Heart right ventricle (tissue), 16 donors: Measurements from ENCODE around the gene CFAP161. TPM values are rescaled to one million over a fixed set of nuclear protein-coding genes. Genes with fewer than 3 reads are reported as not detected.
A peak's percentile ranks its signal among the peaks of the same experiment; 100 is the strongest.
"Not testable (repeated sequence)": the region's sequence is repeated elsewhere in the genome, so short reads cannot be mapped to it uniquely, and the experiment has no call there.

Source experiments
- ATAC-seq, 8 donors: fragments of 200-7000 bp; cut with Tn5 transposase; one replicate each; pipeline ENCODE4 v1.9.1; 2020; ENCODE audit warnings: mild to moderate bottlenecking in 8 of 8, moderate library complexity in 8 of 8, moderate number of reproducible peaks in 1 of 8
- DNase-seq, 2 donors: peaks; one replicate each; pipeline ENCODE4 v3.0.0-alpha.2; 2020
- H3K27ac ChIP-seq, 10 donors: fragments of 200-600 bp; sonication (generic) in 2 of 10; one replicate each; pipeline versions ENCODE4 v1.5.0 to v1.8.0; 2020 to 2022; ENCODE audit warnings: mild to moderate bottlenecking in 3 of 10
- H3K27me3 ChIP-seq, 7 donors: fragments of 200-600 bp; one replicate each; pipeline ENCODE4 v1.8.0; 2021 to 2022; ENCODE audit warnings: mild to moderate bottlenecking in 2 of 7
- H3K36me3 ChIP-seq, 9 donors: fragments of 200-600 bp; sonication (generic) in 1 of 9; one replicate each; pipeline versions ENCODE4 v1.5.0 to v1.8.0; 2020 to 2022; ENCODE audit warnings: mild to moderate bottlenecking in 2 of 9
- H3K4me1 ChIP-seq, 9 donors: fragments of 200-600 bp; sonication (generic) in 1 of 9; one replicate each; pipeline versions ENCODE4 v1.5.0 to v1.8.0; 2020 to 2022; ENCODE audit warnings: mild to moderate bottlenecking in 4 of 9
- H3K4me3 ChIP-seq, 10 donors: fragments of 200-600 bp; sonication (generic) in 2 of 10; one replicate each; pipeline versions ENCODE4 v1.5.0 to v1.8.0; 2020 to 2022; ENCODE audit warnings: mild to moderate bottlenecking in 7 of 10, moderate library complexity in 2 of 10
- H3K9me3 ChIP-seq, 11 donors: fragments of 200-600 bp in 10 of 11; sonication (generic) in 2 of 11; one replicate each; pipeline versions ENCODE4 v1.5.0 to v1.8.0; 2013 to 2022; ENCODE audit warnings: mild to moderate bottlenecking in 2 of 11, control low read depth in 1 of 11, moderate library complexity in 1 of 11
- WGBS, 2 donors: extraction: QIAGEN DNeasy Blood & Tissue Kit; methylation state at CpG; one replicate each; pipeline ENCODE4 v1.1.7; 2013; ENCODE audit warnings: inconsistent platforms in 1 of 2; 5-methylcytosine and 5-hydroxymethylcytosine counted together
- intact Hi-C, 10 donors: fragments of 100-400 bp; cut with DNase I; formaldehyde crosslinking; loops; one replicate each; pipeline versions ENCODE4 v1.11.1 to v1.14.2; 2022
- polyA plus RNA-seq, 2 donors: library from polyadenylated mRNA; stranded (reverse); fragments of 200-250 nt; gene quantifications; one replicate each; pipeline ENCODE4 v1.2.3, GENCODE V29; 2013
- total RNA-seq, 10 donors: library from RNA; stranded (reverse); fragmentation: NEBNext Ultra II Directional in 3 of 10; extraction: Animal tissue kit (Norgen Biotek cat#: 25700) in 3 of 10; gene quantifications; one replicate each; pipeline versions ENCODE4 v1.2.1 to v1.2.4, GENCODE V29; 2021 to 2023
- TF ChIP-seq, protein P1 (sequence below), 9 donors: fragments of 200-600 bp; sonication (generic) in 2 of 9; IDR thresholded peaks; one replicate each; pipeline versions ENCODE4 v1.5.0 to v1.8.0; 2021 to 2022; ENCODE audit warnings: antibody characterized with exemption in 9 of 9, mild to moderate bottlenecking in 5 of 9, moderate library complexity in 1 of 9
- donor health status: Arrhythmogenic right ventricular cardiomyopathy.
- donor health status: ischemic (EF 13 %, LVEDD 7.1; RV severe dilation, severe dysfunction).
- donor health status: healthy with polysubstance abuse.
- donor health status: DM: no; HTN: yes; CAD: no.
- donor health status: DM: no; HTN: no; CAD: no.
- donor health status: ischemic (EF 25% LVEDD 6.9; RV normal size, moderate dysfunction).
- donor health status: ischemic (EF 25% LVEDD 5.7; RV mildly dilated, moderate dysfunction).
- donor health status: healthy.
- donor health status: DM: yes; HTN: yes; CAD: no.
- donor health status: Ischemic cardiomyopathy.
- donor health status: ischemic (EF 35%, LVEDD 5.7; RV mildly dilated, moderate dysfunction).
- donor health status: nonischemic (EF 11% LVEDD 7.7; RV severe dilation, severe dysfunction).
- donor health status: DM: yes; HTN: yes; CAD: no.
- donor health status: PGD.
- donor health status: ischemic (EF 29% LVEDD 5.4; RV normal size, mild dysfunction).
- donor health status: nonischemic (EF 23%, LVEDD 6.1; RV moderate dilation, normal function).

The CFAP161 gene
- total and polyA plus RNA-seq, 12 donors, result 0.28 to 1.2 (median 0.83) TPM

DNA sequence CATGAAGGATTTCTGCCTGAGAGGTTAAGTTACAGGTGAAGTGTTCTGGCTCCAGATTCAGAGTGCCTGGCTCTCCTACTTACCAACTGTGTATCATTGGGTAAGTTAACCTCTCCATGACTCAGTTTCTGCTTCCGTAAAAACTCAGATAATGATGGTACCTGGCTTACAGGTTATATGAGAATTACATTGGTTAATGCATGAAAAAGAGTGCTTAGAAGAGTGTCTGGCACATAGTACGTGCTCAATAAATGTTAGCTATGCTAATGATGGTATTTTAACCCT, 23.8 kb downstream of the CFAP161 start:
- Histone ChIP-seq H3K27me3 (peaks cover 0 to 6% (median 0%) of the 10 kb centered on the region in 7 donors), H3K36me3 (no peaks in the 10 kb centered on the region), H3K4me1 (peaks cover 17 to 49% (median 23%) of the 10 kb centered on the region in 9 donors), H3K27ac (peak overlapping the region in 1 of 10 donors; percentile 1), H3K4me3 (no peak overlapping the region), H3K9me3 (no peaks in the 10 kb centered on the region)
- TF ChIP-seq, protein P1, sequence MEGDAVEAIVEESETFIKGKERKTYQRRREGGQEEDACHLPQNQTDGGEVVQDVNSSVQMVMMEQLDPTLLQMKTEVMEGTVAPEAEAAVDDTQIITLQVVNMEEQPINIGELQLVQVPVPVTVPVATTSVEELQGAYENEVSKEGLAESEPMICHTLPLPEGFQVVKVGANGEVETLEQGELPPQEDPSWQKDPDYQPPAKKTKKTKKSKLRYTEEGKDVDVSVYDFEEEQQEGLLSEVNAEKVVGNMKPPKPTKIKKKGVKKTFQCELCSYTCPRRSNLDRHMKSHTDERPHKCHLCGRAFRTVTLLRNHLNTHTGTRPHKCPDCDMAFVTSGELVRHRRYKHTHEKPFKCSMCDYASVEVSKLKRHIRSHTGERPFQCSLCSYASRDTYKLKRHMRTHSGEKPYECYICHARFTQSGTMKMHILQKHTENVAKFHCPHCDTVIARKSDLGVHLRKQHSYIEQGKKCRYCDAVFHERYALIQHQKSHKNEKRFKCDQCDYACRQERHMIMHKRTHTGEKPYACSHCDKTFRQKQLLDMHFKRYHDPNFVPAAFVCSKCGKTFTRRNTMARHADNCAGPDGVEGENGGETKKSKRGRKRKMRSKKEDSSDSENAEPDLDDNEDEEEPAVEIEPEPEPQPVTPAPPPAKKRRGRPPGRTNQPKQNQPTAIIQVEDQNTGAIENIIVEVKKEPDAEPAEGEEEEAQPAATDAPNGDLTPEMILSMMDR (IDR thresholded peaks at IDR 0.05), result no peak
- intact Hi-C loops, result loop anchor here in 8 of 10 donors (2.0 to 10.0 kb wide), 5 partner anchors 53 to 1827 kb away; partner anchors contain the start of gene RAMAC (in 1 of the 8)
- ATAC-seq (no peak), DNase-seq (no peak)
- 94 to 98% methylated on average over 2 of the region's 2 CpGs for WGBS, 2 donors

DNA sequence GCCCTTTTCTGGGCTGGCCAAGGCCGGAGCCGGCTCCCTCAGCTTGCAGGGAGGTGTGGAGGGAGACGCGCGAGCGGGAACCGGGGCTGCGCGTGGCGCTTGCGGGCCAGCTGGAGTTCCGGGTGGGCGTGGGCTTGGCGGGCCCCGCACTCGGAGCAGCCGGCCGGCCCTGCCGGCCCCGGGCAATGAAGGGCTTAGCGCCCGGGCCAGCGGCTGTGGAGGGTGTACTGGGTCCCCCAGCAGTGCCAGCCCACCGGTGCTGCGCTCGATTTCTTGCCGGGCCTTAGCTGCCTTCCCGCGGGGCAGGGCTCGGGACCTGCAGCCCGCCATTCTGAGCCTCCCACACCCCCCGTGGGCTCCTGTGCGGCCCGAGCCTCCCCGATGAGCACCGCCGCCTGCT, 24.5 kb downstream of the CFAP161 start:
- H3K36me3 ChIP-seq, H3K4me3 ChIP-seq, DNase-seq, H3K27me3 ChIP-seq, ATAC-seq, H3K9me3 ChIP-seq, H3K27ac ChIP-seq: not testable (repeated sequence)
- peaks cover 17 to 49% (median 23%) of the 10 kb centered on the region in 9 donors for H3K4me1 ChIP-seq
- WGBS, 2 donors, result 82 to 91% methylated on average over 31 to 33 of the region's 37 CpGs
- intact Hi-C loops, result loop anchor here in 5 of 10 donors (5.0 to 10.0 kb wide), 3 partner anchors 54 to 1826 kb away; partner anchors contain the start of gene RAMAC (in 1 of the 5)

DNA sequence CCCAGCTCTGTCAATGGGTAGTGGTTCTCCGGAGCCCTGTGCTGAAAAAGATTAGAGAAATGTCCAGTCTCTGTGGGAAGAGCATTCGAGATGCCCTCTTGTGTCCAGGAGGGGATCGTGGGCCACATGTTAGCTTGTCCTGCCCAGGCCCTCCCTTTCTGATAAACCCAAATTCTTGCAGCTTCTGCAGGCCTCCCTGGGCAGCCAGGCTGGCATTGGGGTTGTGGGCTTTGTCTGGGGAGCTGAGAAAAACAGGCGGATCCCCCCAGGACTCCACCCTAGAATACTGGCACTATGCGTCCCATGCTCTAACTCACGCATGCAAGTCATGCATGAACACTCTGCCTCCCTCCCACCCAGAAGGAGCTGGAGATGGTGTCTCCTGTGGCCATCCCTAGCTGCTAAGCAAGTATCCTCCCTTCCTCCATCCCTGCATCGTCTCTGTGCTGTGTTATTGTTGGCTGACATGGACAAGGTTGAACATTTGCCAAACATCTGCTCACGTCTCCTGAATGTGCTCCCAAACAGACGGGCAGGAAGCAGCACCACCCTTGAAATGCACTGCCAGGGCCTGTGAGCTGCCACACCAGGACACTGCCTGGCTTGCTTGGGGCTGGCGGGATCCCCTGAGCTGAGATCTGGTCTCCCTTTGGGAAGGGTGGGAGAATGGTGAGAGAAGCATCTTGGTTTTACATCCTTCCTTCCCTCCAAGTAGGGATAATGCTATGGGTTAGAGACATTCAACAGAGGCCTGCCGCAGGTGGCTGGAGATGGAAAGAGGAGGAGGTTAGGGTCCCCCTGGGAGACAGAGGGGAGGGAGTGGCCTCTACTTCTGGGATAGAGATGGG, 26.5 kb downstream of the CFAP161 start:
- peaks cover 0 to 6% (median 0%) of the 10 kb centered on the region in 7 donors for H3K27me3 ChIP-seq
- peak; percentile 60 to 83 for DNase-seq
- H3K36me3 ChIP-seq, result no peaks in the 10 kb centered on the region
- no peaks in the 10 kb centered on the region for H3K9me3 ChIP-seq
- 39 to 46% methylated on average over 11 of the region's 11 CpGs for WGBS, 2 donors
- intact Hi-C loops, result loop anchor here in 1 of 10 donors (2.0 kb wide), 1 partner anchor 16 kb away; no protein-coding TSS in a partner anchor
- peaks cover 17 to 47% (median 23%) of the 10 kb centered on the region in 9 donors for H3K4me1 ChIP-seq
- ATAC-seq, result peak; percentile 73 to 91 (median 88)
- TF ChIP-seq, protein P1 (IDR thresholded peaks at IDR 0.05), result no peak
- H3K4me3 ChIP-seq, result no peak overlapping the region
- H3K27ac ChIP-seq, result peak overlapping the region; percentile 31 to 81 (median 60)

DNA sequence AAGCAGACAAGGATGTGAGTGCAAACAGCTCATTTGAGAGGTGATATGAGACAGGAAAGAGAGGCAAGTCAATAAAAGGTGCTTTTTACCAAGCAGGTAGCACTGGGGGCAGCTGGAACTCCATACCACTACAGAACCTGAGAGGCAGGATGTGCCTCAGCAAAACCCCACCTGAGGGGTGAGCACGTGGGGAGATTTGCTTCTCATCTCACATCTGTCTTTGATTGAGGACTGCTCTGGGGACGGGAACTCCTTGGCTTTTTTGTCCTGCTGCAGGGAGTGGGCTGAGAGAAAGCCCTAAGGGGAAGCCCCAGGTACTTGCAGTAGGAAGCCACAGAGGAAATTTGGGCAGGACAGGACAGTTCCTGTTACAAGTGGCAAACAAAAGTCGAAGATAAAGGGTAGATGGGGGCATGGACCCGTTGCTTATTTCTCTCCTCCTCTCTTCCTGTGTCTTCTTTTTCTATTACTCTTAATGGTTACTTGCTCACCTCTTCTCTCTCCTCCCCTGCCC, 27.1 kb downstream of the CFAP161 start:
- H3K27me3 ChIP-seq, result peaks cover 0 to 6% (median 0%) of the 10 kb centered on the region in 7 donors
- H3K4me3 ChIP-seq, result no peak overlapping the region
- intact Hi-C loops, result loop anchor here in 1 of 10 donors (2.0 kb wide), 1 partner anchor 16 kb away; no protein-coding TSS in a partner anchor
- TF ChIP-seq, protein P1 (IDR thresholded peaks at IDR 0.05), result no peak
- no peaks in the 10 kb centered on the region for H3K9me3 ChIP-seq
- ATAC-seq, result peak in 4 of 8 donors; percentile 4 to 20 (median 15)
- H3K4me1 ChIP-seq, result peaks cover 17 to 43% (median 23%) of the 10 kb centered on the region in 9 donors
- no peak for DNase-seq
- peak overlapping the region in 9 of 10 donors; percentile 32 to 81 (median 58) for H3K27ac ChIP-seq
- 34 to 37% methylated on average over 4 of the region's 4 CpGs for WGBS, 2 donors
- H3K36me3 ChIP-seq, result no peaks in the 10 kb centered on the region
